Astrocyte of the hippocampus (primary cell): ENCODE results near the gene FMOD.

Experiments
- DNase-seq: peaks from one replicate; pipeline ENCODE4 v3.0.0; 2011; ENCODE audit warnings: low read depth, low spot score

Gene FMOD

DNA sequence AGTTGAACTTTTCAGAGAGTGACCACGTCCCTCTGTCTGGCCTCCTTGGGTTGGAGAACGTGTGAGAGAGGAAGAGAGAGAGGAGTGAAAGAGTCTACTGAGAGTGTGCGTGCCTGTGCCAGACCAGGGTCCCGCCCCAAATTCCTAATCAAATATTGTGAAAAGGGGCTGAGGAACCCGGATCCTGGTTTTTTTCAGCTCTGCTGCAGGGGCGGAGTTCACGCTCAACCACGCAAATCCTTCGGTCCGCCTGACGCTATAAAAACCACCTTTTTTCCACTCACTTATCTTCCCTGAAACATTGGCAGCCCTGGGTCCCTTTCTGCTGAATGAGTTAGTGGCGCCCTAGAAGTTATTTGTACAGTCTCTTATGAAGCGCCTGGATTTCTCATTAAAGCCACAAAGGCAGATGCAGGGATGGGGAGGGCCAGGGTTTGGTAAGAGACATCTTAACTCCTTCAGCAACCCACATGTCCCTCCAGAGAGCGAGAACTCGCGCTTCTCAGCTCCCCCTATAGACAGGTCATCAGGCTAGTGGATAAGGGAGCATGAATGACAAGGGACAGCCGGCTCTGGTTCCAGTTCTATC, at the start of gene FMOD:
Gene FMOD (minus strand): TSS at position 86 of the 589 bp plus-strand sequence. CDS start 2,852 bp downstream, outside the sequence.
- DNase-seq = peak; percentile 13

DNA sequence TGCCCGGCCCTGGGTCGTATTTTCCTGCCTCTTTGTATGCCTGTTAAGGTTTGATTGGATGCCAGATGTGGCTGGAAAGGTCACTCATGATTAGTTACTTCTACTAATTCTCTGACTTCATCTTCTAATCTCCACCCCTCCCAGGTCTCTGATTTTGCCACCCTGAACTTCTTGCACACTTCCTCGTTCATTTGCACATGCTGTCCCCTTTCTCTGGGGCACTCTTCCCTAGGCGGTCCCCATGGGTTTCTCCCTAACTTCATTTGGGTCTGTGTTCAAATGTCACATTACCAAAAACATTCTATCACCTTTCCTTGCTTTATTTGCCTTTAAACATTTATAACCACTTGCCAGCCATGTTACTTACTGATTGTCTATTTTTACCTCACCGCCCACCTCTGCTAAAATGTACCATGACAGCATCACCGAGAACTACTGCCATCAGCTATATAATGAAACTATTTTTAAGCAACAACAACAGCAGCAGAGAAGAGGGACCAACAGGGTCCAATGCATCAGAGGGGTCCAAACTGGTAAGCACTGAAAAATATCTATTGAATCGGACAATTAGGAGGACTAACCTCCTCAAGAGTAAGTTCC, 45.8 kb upstream of the FMOD start:
- no peak for DNase-seq

DNA sequence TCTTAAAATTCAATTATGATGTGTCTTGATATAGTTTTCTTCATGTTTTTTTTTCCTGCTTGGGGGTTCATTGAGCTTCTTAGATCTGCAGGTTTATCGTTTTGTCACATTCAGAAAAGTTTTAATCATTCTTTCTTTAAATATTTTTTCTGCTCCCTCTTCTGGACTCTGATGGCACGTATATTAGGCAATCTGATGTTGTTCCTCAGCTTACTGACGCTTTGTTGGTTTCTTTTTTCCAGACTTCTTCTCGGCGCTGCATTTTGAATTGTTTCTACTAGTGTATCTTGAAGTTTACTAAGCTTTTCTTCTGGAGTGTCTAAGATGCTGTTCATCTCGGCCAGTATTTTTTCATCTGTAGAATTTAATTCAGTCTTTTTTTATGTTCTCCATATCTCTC, 44.8 kb upstream of the FMOD start:
- no peak for DNase-seq

DNA sequence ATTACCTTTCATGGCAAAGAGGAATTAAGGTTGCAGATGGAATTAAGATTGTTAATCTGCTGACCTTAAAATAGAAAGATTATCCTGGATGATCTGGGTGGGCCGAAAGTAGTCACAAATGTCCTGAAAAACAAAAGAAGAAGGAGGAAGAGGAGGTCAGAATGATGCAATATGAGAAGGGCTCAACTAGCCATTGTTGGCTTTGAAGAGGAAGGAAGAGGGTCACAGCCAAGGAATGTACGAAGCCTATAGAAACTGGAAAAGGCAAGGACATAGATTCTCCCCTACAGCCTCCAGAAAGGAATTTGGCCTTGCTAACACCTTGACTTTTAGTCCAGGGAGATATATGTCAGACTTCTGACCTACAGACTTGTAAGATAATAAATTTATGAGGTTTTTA, 39.4 kb upstream of the FMOD start:
- DNase-seq = no peak

DNA sequence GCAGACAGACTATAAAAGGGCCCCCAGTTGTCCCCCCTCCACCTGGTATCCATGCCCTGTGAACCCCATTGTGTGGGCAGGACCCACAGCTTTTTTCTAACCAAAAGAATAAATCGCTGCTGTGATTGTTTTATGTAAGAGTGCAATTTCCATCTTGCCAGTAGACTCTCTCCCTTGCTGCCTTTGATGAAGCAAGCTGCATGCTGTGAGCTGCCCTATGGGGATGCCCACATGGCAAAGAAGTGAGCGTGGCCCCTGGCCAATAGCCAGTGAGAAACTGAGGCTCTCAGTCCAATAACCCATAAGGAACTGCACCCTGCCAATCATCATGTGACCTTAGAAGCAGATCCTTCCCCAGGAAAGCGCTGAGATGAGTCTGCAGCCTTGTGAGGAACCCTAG, 37.8 kb upstream of the FMOD start:
- DNase-seq = no peak

DNA sequence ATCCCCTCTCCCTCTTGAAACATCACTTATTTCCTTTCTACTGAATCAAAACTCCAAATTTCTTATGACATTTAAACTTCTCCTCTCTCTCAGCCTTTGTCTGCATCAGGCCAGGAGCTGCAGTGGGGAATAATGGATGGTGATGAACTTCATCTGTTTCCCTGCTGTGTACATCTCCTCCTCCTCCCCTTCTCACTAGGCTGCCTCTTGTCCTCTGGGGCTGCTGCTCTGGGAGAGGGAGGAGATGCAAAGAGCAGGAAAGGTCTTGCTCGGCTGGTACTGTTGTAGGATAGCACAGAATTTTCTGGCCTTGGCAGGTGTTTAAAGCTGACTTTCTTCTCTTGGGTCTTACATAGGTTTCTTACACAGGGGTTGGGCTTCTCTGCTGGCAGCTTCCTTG, 31.1 kb upstream of the FMOD start:
- DNase-seq = no peak

DNA sequence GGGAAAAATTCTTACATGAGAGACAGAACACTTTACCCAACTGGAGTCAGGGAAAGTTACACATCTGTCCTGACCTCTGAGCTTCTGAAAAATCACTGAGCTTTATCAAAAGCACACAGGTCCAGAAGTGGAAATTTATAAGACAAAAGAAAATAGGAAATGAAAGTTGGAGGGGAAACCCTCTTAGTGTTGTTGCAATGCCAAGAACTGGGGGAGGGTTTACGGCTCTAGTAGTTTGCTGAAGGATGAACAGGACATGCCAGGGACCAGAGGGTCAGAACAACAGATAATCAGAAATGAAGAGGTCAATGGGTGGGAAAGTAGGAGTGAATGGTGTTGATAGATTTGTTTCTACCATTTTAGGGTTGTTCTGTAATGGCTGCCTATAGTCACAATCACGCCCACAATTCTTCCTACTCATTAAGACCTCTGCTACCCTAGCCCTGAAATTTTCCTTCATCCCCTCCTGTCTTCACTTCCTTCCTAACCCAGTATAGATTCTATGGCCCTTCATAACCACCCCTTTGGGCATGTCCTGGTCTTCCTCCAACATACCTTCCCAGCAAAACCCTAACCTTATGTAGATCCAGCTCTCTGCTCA, 30.3 kb upstream of the FMOD start:
- no peak for DNase-seq

DNA sequence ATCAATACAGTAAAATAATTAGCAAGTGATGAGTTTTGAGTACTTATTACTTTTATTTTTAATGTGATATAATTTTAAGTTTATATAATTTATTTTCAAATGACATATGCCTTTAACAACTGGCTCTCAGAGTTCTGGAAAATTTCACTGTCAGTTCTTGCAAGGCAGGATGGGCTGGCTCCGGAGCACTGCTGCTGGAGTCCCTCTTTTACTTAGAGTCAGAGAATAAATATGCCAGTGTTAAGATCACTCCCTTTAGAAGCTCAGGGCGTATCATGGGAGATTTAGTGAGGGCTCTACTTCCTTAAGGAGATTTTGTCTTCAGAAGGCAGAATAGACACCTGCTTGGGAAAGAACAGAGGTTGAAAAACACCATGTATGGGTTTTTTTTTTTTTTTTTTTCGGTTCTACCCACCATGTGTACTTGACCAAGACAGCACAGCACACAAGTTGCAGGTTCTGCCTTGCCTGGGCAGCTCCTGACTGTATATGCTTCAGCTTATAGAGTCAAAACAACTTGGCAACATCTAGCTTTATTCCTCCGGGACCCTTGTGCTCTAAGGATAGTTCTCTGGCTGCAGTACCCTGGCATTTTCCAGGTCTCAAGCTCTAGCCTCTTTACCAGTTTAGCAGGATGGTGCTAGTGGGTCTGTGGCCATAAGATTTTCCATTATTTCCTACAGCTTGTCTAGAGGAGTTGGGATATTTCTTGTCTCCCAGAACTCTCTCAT, 29.7 kb upstream of the FMOD start:
- no peak for DNase-seq

DNA sequence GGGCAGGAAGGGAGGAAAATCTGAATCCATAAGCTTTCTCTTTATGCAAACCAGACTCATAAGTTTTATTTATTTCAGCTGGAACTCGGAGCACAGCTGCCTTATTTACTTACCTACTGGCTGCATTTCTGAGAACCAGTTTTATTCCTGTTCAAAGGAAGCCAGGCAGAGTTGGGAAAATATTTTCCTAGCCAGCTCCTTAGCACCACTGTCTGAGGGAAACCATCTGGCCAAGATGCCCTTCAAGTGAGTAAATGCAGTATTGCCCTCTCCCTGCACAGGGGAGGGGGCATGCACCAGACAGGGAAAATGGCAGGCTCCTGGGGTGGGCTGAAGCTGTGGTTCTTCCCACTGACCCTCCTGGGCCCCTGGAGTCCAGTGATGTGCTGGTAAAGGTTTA, 28.9 kb upstream of the FMOD start:
- no peak for DNase-seq

DNA sequence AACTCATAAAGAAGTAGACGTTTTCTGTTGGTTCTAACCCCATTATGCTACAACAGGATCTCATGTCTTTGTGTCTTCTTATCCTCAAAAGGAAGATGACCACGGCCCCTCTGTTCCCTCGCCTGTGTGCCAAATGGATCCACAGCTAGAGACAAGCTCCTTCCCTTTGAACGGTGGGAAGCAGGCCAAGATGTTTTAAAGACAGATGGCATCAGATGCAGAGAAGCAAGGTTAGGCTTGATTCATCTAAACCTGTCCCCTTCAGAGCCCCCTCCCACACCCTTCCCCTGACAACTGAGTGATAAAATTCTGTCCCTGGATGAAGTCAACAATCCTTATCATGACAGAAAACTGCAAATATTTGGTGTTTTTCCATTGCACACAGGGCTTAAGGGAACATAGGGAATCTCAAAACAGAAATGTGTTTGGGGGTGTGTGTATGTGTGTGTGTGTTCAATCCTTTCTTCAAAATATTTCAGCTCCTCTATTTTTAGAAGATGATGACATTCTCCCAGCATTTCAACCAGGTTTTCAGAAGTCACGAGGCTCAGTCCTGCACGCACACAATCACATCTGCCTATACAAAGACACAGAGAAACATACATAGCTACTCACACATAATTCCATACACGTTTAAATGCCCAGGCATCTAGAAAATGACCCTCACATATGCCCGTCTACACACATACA, 27.8 kb upstream of the FMOD start:
- no peak for DNase-seq

DNA sequence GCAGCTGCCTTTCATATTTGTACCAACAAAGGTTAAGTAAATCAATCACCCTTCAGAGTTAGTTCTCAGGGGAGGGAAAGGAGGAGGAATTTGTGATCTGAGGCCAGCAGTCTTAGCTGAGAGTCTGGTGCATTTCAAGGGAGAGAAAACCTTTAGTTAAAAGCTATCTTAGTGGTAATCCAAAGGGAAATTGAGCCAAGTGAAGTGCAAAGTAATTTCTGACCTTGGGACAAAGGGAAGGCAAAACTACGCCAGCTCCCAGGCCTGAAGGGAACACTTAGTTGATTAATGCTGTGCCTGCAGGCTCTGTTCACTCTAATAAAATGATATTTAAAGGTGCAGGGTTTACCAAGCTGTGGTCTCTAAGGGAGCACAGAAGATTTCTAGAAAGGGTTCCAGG, 23.1 kb upstream of the FMOD start:
- DNase-seq = no peak

DNA sequence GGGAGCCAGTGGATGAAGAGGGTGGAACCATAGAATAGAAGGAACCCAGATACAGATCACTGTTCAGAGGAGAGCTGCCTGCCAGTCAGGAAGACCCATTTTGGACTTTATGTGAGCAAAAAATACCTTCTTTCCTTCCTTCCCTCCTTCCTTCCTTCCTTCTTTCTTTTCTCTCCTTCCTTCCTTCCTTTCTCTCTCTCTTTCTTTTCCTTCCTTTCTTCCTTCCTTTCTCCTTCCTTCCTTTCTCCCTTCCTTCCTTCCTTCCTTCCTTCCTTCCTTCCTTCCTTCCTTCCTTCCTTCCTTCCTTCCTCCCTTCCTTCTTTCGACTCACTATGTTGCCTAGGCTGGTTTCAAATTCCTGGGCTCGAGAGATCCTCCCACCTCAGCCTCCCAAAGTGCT, 22.1 kb upstream of the FMOD start:
- no peak for DNase-seq

DNA sequence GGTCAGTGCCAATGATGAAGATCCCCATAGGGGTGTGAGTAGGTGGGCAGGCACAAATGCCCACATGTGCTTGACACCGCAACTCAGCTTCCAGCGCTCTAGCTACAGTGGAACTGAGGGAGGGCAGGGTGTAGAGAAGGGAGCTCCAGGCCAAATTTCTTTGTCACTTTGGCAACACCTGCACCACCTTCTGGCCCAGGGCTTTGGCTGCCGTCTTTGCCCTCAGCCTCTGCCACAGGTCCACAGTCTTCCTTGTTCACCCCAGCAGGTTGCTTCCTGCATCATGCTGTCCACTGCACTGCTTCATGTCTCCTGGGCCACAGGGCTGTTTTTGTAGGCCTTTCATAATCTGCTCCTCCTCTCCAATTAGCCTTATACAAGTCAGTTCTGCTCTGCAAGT, 20.4 kb upstream of the FMOD start:
- no peak for DNase-seq

DNA sequence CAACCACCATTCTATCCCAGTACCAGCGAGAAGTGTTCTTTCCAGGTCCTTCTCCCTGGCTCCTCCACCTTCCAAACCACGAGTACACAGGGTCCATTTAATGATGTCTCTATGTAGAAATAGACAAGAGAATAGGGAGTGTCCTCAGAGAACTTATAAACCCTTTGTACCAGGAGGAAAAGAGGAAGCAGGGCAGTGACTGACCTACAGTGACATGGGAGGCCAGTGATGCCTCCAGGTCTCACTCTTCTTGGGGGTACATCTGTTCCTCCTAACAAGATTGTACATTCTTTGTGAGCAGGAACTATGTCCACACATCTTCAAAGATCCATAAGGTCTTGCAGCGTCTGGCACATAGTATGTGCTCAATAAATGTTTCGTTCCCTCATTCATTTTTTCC, 18.7 kb upstream of the FMOD start:
- no peak for DNase-seq

DNA sequence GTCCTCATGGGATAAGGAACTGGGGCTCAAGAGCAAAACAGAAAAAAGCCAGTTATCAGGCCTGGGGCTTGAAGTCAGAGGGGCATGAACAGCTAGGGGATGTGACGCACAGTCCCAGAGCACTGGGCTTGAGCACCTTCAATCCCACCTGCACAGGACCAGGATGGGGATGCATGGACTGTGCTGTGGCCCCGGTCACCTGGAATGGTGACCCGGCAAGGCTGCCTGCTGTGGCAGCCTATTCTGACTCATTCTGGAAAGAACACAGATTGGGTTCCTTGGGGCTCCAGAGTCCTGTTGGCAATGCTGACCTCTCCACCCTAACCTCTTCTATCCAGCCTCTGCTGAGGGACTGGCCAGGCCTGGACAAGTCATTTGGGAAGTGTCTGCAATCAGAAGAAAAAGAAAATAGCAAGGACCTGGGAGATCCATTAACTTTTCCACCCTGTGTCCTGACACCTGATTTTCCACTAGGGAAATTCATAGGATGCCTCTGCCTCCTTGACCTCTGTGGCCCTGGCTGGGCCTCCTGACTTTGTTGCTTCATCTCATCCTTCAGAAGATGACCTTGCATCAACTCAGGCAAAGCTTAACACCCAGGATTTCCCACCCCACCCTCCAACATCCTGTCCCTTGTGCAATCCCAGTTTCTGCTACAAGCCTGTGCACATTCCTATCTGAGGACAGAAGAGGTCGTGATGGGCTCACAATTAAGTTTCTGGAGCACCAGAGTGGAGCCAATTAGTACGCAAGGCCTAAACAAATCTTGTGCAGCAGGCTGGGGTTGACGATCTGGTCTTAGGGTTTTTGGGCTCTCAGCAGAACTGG, 17.9 kb upstream of the FMOD start:
- no peak for DNase-seq

DNA sequence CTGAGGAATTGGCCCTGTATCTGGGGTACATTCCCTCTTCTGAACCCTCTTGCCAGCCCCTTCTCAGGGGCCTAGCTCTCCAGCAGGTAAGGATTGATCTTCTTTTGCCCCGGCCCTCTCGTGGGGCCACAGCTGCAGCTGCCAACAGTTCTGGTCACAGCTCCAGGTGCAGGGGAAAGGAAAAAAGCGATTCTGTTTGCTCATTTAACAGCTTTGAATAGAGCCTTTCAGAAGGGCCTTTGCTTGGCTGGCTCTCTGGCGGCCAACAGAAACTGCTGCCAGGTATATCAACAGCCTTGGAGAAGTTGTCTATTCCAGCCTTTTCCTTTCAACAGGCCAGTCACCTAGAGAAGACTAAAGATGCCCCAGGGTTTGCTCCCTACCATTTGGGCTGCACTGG, 16.1 kb upstream of the FMOD start:
- DNase-seq = no peak

DNA sequence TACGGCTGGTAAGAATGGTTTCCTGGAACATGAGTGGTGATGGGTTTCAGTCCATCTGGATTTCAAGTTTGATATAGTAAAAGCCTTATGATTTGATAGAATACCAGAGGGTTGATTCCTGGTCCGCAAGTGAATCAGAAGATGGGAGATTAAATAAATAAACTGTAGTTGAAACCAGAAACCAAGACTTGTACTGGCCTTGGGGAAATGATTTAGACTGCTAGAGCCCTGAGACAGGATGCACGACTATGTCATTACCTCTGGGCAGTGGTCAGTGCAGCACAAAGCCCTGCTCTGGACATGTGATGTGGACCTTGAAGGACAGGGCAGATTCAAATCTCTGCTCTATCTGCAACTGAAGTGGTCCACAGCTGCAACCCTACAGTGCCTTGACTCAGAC, 15.6 kb upstream of the FMOD start:
- no peak for DNase-seq

DNA sequence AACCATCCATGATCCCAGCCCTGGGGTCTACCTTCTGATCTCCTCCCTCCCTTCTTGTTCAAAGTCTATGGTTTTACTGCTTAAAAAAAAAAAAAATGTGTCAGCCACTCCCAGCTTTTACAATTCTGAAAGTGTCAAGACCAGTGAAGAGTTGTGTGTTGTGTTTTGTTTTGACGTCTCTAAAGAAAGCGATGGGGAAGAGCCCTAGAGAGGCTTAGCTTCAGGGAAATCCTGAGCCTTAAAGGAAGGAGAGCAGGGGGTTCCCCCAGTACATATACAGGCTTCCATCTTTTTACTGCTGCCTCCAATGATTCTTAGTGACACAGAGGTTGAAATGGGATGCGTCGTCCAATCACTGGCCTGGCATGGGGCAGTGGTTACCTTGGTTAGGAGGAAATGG, 13.9 kb upstream of the FMOD start:
- DNase-seq = no peak

DNA sequence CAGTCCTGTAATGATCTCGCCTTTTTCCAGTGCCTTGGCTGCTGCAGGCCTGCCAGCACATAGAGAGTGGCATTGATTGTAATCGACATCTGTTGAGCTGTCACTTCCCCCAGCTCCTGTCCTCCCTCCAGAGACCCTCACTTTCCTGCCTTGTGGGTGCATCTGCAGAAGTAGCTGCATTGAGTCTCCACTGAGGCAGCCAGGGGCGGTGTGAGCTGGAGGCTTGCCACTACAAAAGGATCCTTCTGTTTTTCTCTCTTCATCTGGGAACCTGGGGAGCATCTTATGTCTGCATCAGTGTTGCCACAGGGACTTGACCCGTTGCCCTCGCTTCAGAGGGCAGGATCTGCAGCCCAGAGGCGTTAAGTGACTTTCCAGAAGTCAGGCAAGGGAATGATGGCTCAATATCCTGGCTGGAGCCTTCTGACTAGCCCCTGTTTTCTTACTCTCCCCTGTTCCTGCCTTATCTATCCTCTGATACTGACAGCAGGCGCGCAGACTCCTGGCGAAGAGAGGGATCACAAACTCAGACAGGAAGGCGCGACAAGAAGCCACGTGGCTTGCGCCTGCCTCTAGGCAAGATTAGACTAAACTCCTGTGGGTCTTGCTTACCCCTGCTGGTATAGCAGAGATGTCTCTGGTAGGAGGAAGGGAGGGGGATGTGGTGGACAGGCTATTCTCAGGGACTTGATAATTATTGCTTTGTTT, 13.3 kb upstream of the FMOD start:
- DNase-seq = no peak

DNA sequence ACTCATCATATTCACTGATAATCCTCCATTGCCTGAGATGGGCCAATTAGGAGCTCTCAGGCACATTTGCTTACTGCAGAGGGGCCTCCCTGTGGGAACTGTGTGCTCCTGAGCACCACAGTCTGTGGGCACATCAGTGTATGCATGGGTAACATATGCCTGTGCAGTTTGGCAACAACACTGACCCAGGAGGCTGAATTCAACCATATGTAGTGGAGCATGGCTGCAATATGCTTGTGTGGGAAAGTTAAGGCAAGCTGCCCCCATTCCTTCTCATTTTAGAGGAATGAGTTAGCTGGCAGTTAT, 11.8 kb upstream of the FMOD start:
- DNase-seq = no peak
